Neutrophil (primary cell): Measurements from ENCODE around the gene SEMA3E.

Experiments used
- H3K27ac ChIP-seq: fragments of 200-600 bp; sonication (generic); 2 replicates; pipeline ENCODE4 v1.5.1; 2016; ENCODE audit warnings: mild to moderate bottlenecking, moderate library complexity
- H3K27me3 ChIP-seq: fragments of 200-600 bp; sonication (generic); 2 replicates; pipeline ENCODE4 v1.6.0; 2016; ENCODE audit warnings: mild to moderate bottlenecking
- H3K36me3 ChIP-seq: fragments of 200-600 bp; sonication (generic); 2 replicates; pipeline ENCODE4 v1.5.1; 2017
- H3K4me1 ChIP-seq, 2 experiments: fragments of 200-600 bp in 1 of 2; sonication (generic) in 1 of 2; 1 replicate in 1 of 2; 2 replicates in 1 of 2; pipeline versions ENCODE4 v1.5.1 to v1.6.1; 2013 to 2016; ENCODE audit warnings: low read depth in 1 of 2, low read length in 1 of 2, mild to moderate bottlenecking in 1 of 2, moderate library complexity in 1 of 2; ENCODE audit not compliant: control insufficient read depth in 1 of 2, insufficient read depth in 1 of 2
- H3K4me3 ChIP-seq, 2 experiments: fragments of 200-600 bp in 1 of 2; sonication (generic) in 1 of 2; 1 replicate in 1 of 2; 2 replicates in 1 of 2; pipeline ENCODE4 v1.5.1; 2013 to 2016; ENCODE audit warnings: low read depth in 1 of 2, low read length in 1 of 2, mild to moderate bottlenecking in 1 of 2, moderate library complexity in 1 of 2
- H3K9me3 ChIP-seq: fragments of 200-600 bp; sonication (generic); 2 replicates; pipeline ENCODE4 v1.5.1; 2016
- TF ChIP-seq, protein P1 (sequence below): fragments of 200-600 bp; sonication (generic); IDR thresholded peaks from 2 replicates; pipeline ENCODE4 v1.5.1; 2016; ENCODE audit warnings: antibody characterized with exemption

Gene SEMA3E

DNA sequence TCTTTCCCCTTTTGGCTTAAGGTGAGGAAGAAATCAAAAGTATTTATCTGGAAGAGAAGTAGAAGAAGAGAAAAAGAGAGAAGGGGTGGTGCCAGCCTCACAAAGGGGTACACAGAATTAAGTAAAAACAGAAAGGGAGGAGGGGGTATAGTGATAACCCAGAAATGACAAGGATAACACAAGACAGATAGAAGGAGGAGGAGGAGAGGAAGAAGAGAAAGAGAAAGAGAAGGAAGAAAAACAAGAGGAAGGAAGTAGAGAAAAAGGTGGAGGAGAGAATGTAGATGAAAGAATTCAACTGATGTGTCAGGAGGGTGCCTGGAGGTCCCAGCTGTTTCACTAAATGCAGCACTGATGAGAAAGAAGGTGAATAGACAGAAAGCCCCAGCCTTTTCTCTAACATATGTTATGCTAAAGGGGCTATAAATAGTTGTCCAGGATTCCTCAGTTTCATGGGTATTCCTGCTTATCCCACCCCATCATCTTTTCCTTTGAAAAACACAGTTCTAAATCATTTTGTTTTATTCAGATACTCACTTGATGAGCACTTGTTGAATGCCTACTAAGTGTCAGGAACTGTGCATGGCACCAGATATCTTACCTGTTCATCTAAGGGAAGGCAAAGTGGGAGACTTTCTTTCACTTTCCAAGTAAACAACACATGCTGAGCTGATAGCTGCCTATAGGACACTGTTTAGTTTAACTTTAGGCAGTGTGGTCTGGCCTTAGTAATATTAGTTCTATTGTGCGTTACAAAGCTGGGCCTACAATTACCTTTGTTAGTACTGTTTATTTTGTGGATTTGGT lies 8.0 kb downstream of the SEMA3E start:
- no peaks in the 10 kb centered on the region for H3K9me3 ChIP-seq
- no peak overlapping the region for H3K4me3 ChIP-seq
- H3K4me1 ChIP-seq, result no peaks in the 10 kb centered on the region
- H3K27ac ChIP-seq, result no peak overlapping the region
- TF ChIP-seq, protein P1, sequence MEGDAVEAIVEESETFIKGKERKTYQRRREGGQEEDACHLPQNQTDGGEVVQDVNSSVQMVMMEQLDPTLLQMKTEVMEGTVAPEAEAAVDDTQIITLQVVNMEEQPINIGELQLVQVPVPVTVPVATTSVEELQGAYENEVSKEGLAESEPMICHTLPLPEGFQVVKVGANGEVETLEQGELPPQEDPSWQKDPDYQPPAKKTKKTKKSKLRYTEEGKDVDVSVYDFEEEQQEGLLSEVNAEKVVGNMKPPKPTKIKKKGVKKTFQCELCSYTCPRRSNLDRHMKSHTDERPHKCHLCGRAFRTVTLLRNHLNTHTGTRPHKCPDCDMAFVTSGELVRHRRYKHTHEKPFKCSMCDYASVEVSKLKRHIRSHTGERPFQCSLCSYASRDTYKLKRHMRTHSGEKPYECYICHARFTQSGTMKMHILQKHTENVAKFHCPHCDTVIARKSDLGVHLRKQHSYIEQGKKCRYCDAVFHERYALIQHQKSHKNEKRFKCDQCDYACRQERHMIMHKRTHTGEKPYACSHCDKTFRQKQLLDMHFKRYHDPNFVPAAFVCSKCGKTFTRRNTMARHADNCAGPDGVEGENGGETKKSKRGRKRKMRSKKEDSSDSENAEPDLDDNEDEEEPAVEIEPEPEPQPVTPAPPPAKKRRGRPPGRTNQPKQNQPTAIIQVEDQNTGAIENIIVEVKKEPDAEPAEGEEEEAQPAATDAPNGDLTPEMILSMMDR, result no peak
- no peaks in the 10 kb centered on the region for H3K27me3 ChIP-seq
- no peaks in the 10 kb centered on the region for H3K36me3 ChIP-seq

DNA sequence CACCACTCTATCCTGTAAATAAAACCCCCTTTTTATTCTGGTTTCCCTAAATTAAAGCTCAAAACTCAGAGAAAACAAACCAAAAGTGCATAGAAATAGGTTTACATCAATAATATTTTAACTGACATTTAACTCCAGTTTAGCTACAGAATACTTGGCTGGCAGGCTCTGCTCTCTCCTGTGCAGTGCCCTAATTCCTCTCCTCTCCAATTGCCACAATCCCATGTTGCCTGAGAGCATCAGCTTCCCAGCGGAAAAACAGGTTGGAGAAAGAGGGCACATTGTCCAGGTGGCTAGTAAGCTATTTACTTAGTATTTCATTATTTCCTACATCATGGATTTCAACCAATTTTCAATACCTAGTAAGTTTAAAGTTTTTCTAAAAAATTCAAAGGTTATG lies 8.7 kb downstream of the SEMA3E start:
- Histone ChIP-seq H3K4me3 (no peak overlapping the region), H3K9me3 (no peaks in the 10 kb centered on the region), H3K36me3 (no peaks in the 10 kb centered on the region), H3K27ac (no peak overlapping the region), H3K4me1 (no peaks in the 10 kb centered on the region), H3K27me3 (no peaks in the 10 kb centered on the region)
- TF ChIP-seq, protein P1, result no peak

DNA sequence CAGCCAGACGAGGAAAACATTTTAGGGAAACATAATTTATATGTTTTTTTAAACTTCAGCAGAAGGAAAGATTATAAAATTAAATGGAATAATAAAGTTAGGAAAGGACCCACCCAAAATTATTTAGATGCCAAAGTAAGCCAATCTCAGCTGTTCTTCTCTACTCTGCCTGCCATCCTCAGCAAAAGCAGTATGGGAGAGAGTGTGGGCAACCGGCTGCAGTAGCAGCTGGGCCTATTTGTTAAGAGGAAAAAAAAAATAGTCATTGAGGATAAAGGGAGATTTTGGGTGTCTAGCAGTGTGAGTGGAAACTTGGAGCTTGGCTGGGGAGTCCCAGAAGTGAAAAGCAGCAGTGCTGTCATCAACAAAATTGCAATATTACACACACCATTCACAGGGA lies 15.4 kb downstream of the SEMA3E start:
- Histone ChIP-seq H3K27ac (no peak overlapping the region), H3K27me3 (no peaks in the 10 kb centered on the region), H3K36me3 (no peaks in the 10 kb centered on the region), H3K4me1 (no peaks in the 10 kb centered on the region), H3K9me3 (no peaks in the 10 kb centered on the region), H3K4me3 (no peak overlapping the region)
- TF ChIP-seq, protein P1, result no peak

DNA sequence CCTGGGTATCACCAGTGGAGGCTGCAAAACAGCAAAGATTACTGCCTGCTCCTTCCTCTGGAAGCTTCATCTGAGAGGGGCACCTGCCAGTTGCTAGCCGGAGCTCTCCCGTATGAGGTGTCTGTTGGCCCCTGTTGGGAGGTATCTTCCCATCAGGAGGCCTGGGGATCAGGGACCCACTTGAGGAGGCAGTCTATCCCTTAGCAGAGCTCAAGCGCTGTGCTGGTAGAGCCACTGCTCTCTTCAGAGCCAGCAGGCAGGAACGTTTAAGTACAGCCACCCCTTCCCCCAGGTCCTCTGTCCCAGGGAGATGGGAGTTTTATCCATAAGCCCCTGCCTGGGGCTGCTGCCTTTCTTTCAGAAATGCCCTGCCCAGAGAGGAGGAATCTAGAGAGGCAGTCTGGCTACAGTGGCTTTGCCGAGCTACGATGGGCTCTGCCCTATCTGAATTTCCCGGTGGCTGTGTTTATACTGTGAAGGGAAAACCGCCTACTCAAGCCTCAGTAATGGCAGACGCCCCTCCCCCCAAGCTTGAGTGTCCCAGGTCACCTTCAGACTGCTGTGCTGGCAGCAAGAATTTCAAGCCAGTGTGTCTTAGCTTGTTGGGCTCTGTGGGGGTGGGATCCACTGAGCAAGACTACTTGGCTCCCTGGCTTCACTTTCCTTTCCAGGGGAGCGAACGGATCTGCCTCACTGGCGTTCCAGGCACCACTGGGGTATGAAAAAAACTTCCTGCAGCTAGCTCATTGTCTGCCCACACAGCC lies 19.6 kb downstream of the SEMA3E start:
- Histone ChIP-seq H3K36me3 (no peaks in the 10 kb centered on the region), H3K27me3 (no peaks in the 10 kb centered on the region), H3K4me1 (no peaks in the 10 kb centered on the region), H3K4me3 (no peak overlapping the region), H3K27ac (no peak overlapping the region), H3K9me3 (no peaks in the 10 kb centered on the region)
- TF ChIP-seq, protein P1, result no peak

DNA sequence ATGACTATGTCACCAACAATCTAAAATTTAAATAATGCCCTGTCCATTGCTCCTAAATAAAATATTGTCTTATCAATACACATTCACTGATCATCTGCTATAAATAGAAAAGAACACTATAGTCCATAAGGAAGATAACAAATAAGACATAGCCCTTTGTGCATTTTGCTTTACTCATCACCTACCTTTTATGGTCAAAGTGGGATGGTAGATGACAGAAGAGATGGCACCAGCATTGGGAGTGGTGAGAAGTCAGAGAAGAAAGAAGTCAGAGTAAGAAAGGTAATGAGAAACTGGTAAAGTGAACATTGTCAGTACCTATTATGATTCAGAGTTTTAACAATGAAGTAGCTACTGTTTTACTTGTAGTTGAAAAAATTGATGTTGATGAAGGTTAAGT lies 31.1 kb downstream of the SEMA3E start:
- H3K4me1 ChIP-seq, result no peaks in the 10 kb centered on the region
- no peak overlapping the region for H3K27ac ChIP-seq
- no peak overlapping the region for H3K4me3 ChIP-seq
- H3K9me3 ChIP-seq, result no peaks in the 10 kb centered on the region
- H3K27me3 ChIP-seq, result no peaks in the 10 kb centered on the region
- H3K36me3 ChIP-seq, result no peaks in the 10 kb centered on the region
- TF ChIP-seq, protein P1, result no peak
